OCI-LY7 (cell line): Measurements from ENCODE around the gene KCNH6. TPM values are rescaled to one million over a fixed set of nuclear protein-coding genes. Genes with fewer than 3 reads are reported as not detected.

ENCODE experiments used
- BruUV-seq: library from RNA; stranded (reverse); fragments of 400-500 nt; replicated peaks from 2 replicates; lab custom pipeline; 2021; lab: Mats Ljungman, UMichigan
- CTCF ChIA-PET: fragments of 300-600 bp; sonication (Branson Sonifier 250); formaldehyde crosslinking; loops from one replicate; lab custom pipeline; 2022; ENCODE audit warnings: antibody characterized with exemption; ENCODE audit not compliant: unreplicated experiment; lab: Charles Lee
- POLR2A ChIA-PET: fragments of 300-600 bp; sonication (Branson Sonifier 250); formaldehyde crosslinking; loops from one replicate; lab custom pipeline; 2022; ENCODE audit warnings: antibody characterized with exemption; lab: Charles Lee
- DNase-seq: peaks from one replicate; pipeline ENCODE4 v3.0.0-alpha.2; 2015; ENCODE audit warnings: low spot score
- H2AFZ ChIP-seq: fragments of 200-600 bp; sonication (generic), shearing (Covaris generic); 2 replicates; pipeline ENCODE4 v1.6.1; 2014; ENCODE audit warnings: mild to moderate bottlenecking, antibody characterized with exemption, low read length, moderate library complexity
- H3K27ac ChIP-seq: fragments of 200-600 bp; sonication (generic); 2 replicates; pipeline ENCODE4 v1.5.1; 2014; ENCODE audit warnings: mixed run types, low read depth, mild to moderate bottlenecking, moderate library complexity, low read length, inconsistent platforms; ENCODE audit not compliant: poor library complexity, severe bottlenecking
- H3K36me3 ChIP-seq: fragments of 200-600 bp; sonication (generic); 2 replicates; pipeline ENCODE4 v1.6.1; 2014; ENCODE audit warnings: mild to moderate bottlenecking, antibody characterized with exemption, low read length, moderate library complexity, mixed read lengths; ENCODE audit not compliant: insufficient read depth
- H3K4me1 ChIP-seq: fragments of 200-600 bp; sonication (generic); 2 replicates; pipeline ENCODE4 v1.5.1; 2014; ENCODE audit warnings: mild to moderate bottlenecking, low read length; ENCODE audit not compliant: insufficient read depth, poor library complexity, severe bottlenecking
- H3K4me2 ChIP-seq: fragments of 200-600 bp; sonication (generic); 2 replicates; pipeline ENCODE4 v1.6.1; 2014; ENCODE audit warnings: mild to moderate bottlenecking, low read length
- H3K4me3 ChIP-seq: fragments of 200-600 bp; sonication (generic); 2 replicates; pipeline ENCODE4 v1.5.1; 2014; ENCODE audit warnings: mild to moderate bottlenecking, low read depth, low read length; ENCODE audit not compliant: poor library complexity, severe bottlenecking
- H3K79me2 ChIP-seq: fragments of 200-600 bp; sonication (generic); 2 replicates; pipeline ENCODE4 v1.6.1; 2016; ENCODE audit warnings: low read depth, mild to moderate bottlenecking, low read length, moderate library complexity, mixed read lengths; ENCODE audit not compliant: insufficient read depth
- H3K9me2 ChIP-seq: fragments of 200-600 bp; sonication (generic); 2 replicates; pipeline ENCODE4 v1.6.1; 2016; ENCODE audit warnings: mild to moderate bottlenecking, low read length, mixed read lengths; ENCODE audit not compliant: insufficient read depth
- H3K9me3 ChIP-seq: fragments of 200-600 bp; sonication (generic); 2 replicates; pipeline ENCODE4 v1.6.1; 2014; ENCODE audit warnings: mild to moderate bottlenecking, mixed run types, low read length, mixed read lengths
- H4K20me1 ChIP-seq: fragments of 200-600 bp; sonication (generic); 2 replicates; pipeline ENCODE4 v1.6.1; 2014; ENCODE audit warnings: mild to moderate bottlenecking, antibody characterized with exemption, low read length, moderate library complexity, mixed read lengths; ENCODE audit not compliant: insufficient read depth
- EZH2phosphoT487 ChIP-seq: fragments of 200-600 bp; sonication (generic); IDR thresholded peaks from 2 replicates; pipeline ENCODE4 v1.6.1; 2018; ENCODE audit warnings: low read depth, borderline replicate concordance, mild to moderate bottlenecking, mixed run types, antibody characterized with exemption, low read length, moderate library complexity, mixed read lengths
- intact Hi-C: fragments of 100-400 bp; cut with micrococcal nuclease; formaldehyde crosslinking; loops from one replicate; pipeline ENCODE4 v1.10.0; 2022; ENCODE audit not compliant: unreplicated experiment
- total RNA-seq, 2 experiments: library from RNA; depleted of rRNA in 1 of 2; stranded (reverse); fragments of >200 nt in 1 of 2; shearing (Covaris generic) in 1 of 2; gene quantifications; 2 replicates each; pipeline ENCODE4 v1.2.3, GENCODE V29; 2014 to 2022
- TF ChIP-seq, protein P1 (sequence below): fragments of 200-600 bp; sonication (generic); conservative IDR thresholded peaks from 2 replicates; pipeline ENCODE4 v1.5.1; 2014; ENCODE audit warnings: mild to moderate bottlenecking, antibody characterized with exemption, low read length, moderate library complexity, mixed read lengths

Gene KCNH6
- total RNA-seq, 2 experiments from 2014 or later = not detected

DNA sequence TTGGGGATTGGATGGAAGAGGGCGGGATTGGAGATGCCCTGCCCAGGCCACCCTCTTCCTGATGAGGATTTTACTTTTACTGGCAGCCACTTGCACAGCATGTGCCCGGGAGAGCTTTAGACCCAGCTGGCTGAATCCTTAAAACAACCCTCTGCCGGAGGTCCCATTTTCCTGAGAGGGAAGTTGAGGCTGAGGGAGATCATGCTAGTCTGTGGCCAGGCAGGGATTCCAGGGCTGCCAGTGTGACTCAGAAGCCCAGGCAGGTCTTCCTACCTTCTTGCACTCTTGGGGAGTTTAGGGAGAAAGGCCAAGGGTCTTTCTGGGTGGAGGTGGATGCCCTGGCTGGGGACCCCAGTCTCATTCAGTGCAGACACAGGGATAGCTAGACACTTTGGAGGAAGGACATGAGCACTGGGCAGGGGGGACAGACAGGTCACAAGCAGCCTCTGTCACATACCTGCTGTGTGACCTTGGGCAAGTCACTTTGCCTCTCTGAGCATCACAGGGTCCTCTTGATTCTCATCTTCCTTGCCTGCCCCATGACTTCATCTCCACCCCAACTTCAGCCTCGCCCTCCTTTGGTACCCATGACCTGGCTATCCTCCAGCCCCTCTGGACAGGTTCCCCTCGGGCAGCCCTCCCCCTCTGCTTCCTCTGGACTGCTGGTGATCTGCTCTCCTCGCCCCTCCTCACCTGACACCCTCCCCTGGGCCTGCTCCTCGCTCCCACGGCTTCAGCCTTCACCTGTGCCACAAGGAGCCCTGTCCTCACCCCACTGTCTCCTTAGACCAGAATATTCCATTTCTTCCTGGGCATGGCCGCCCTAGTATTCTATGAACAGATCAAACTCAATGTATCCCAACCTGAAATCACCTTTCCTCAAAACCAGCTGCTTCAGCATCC lies 15.8 kb downstream of the KCNH6 start:
- BruUV-seq = no TSS peak
- ChIA-PET POLR2A (no interaction called here), CTCF (no interaction called here)
- H2AFZ ChIP-seq = no peak overlapping the region
- no peaks in the 10 kb centered on the region for H4K20me1 ChIP-seq
- no peak for DNase-seq
- no peak for TF ChIP-seq EZH2phosphoT487
- TF ChIP-seq, protein P1, sequence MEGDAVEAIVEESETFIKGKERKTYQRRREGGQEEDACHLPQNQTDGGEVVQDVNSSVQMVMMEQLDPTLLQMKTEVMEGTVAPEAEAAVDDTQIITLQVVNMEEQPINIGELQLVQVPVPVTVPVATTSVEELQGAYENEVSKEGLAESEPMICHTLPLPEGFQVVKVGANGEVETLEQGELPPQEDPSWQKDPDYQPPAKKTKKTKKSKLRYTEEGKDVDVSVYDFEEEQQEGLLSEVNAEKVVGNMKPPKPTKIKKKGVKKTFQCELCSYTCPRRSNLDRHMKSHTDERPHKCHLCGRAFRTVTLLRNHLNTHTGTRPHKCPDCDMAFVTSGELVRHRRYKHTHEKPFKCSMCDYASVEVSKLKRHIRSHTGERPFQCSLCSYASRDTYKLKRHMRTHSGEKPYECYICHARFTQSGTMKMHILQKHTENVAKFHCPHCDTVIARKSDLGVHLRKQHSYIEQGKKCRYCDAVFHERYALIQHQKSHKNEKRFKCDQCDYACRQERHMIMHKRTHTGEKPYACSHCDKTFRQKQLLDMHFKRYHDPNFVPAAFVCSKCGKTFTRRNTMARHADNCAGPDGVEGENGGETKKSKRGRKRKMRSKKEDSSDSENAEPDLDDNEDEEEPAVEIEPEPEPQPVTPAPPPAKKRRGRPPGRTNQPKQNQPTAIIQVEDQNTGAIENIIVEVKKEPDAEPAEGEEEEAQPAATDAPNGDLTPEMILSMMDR = no peak
- intact Hi-C loops = no loop called here
- no peaks in the 10 kb centered on the region for H3K9me3 ChIP-seq
- no peaks in the 10 kb centered on the region for H3K36me3 ChIP-seq
- no peaks in the 10 kb centered on the region for H3K4me1 ChIP-seq
- no peaks in the 10 kb centered on the region for H3K9me2 ChIP-seq
- H3K4me3 ChIP-seq = no peak overlapping the region
- H3K27ac ChIP-seq = no peak overlapping the region
- no peaks in the 10 kb centered on the region for H3K79me2 ChIP-seq
- H3K4me2 ChIP-seq = no peak overlapping the region

DNA sequence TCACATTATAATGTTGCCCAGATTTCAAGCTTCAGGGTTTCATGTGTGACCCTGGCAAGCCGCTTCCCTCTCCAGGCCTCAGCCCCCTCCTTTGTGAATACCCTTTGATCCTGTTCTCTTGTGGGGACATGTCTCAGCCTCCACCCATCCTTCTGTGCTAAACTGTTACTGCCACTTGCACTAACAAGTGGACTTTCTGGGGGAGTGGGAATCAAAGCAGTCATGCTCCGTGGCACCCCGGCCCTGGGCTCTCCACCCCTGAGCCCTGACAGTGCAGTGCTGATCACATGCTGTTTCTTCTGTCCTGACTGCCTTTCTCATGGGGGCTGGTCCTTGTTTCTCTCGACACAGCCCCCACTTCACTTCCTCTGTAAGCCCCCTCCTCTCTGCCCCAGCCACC lies 17.4 kb downstream of the KCNH6 start:
- H4K20me1 ChIP-seq = no peaks in the 10 kb centered on the region
- BruUV-seq = no TSS peak
- no peaks in the 10 kb centered on the region for H3K9me3 ChIP-seq
- no peaks in the 10 kb centered on the region for H3K9me2 ChIP-seq
- no peak overlapping the region for H3K27ac ChIP-seq
- no peaks in the 10 kb centered on the region for H3K4me1 ChIP-seq
- H2AFZ ChIP-seq = no peak overlapping the region
- intact Hi-C loops = no loop called here
- DNase-seq = no peak
- POLR2A ChIA-PET = interaction anchor here (0.6 kb wide), 1 partner anchor 303 kb away, joined by 3 read pairs; no protein-coding TSS in a partner anchor
- H3K4me2 ChIP-seq = no peak overlapping the region
- TF ChIP-seq EZH2phosphoT487 = no peak
- TF ChIP-seq, protein P1 = no peak
- H3K79me2 ChIP-seq = no peaks in the 10 kb centered on the region
- CTCF ChIA-PET = no interaction called here
- H3K36me3 ChIP-seq = no peaks in the 10 kb centered on the region
- H3K4me3 ChIP-seq = no peak overlapping the region

DNA sequence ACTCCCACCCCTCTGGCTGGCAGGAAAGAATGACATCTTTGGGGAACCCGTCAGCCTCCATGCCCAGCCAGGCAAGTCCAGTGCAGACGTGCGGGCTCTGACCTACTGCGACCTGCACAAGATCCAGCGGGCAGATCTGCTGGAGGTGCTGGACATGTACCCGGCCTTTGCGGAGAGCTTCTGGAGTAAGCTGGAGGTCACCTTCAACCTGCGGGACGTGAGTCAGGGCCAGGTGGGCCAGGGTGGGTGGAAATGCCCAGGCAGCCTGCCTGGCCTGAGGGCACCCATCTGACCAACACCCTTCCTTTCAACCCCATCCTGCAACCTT lies 19.0 kb downstream of the KCNH6 start:
- Histone ChIP-seq H3K4me3 (no peak overlapping the region), H3K4me1 (no peaks in the 10 kb centered on the region), H4K20me1 (no peaks in the 10 kb centered on the region), H3K27ac (no peak overlapping the region), H3K9me2 (no peaks in the 10 kb centered on the region), H2AFZ (no peak overlapping the region), H3K36me3 (no peaks in the 10 kb centered on the region), H3K4me2 (no peak overlapping the region), H3K9me3 (no peaks in the 10 kb centered on the region), H3K79me2 (no peaks in the 10 kb centered on the region)
- CTCF ChIA-PET = no interaction called here
- TF ChIP-seq EZH2phosphoT487 = no peak
- TF ChIP-seq, protein P1 = no peak
- POLR2A ChIA-PET = interaction anchor here (1.2 kb wide), 1 partner anchor 13 kb away, joined by 3 read pairs; no protein-coding TSS in a partner anchor
- no peak for DNase-seq
- BruUV-seq = no TSS peak
- intact Hi-C loops = no loop called here
